HepG2 (cell line): Measurements from ENCODE around the gene AJUBA. TPM values are rescaled to one million over a fixed set of nuclear protein-coding genes. Genes with fewer than 3 reads are reported as not detected.
A peak's percentile ranks its signal among the peaks of the same experiment; 100 is the strongest.

ENCODE experiments used
- ARNTL ChIP-seq: sonication (generic); formaldehyde crosslinking; IDR thresholded peaks from 2 replicates; pipeline ENCODE4 v1.4.0; 2020; ENCODE audit warnings: mild to moderate bottlenecking, missing genetic modification reagents
- BCL6 ChIP-seq: IDR thresholded peaks from 2 replicates; pipeline ENCODE4 v1.6.1; 2016; ENCODE audit warnings: missing genetic modification reagents, missing compliant biosample characterization
- CCAR2 ChIP-seq: fragments of 200-400 bp; formaldehyde crosslinking; optimal IDR thresholded peaks from 2 replicates; pipeline ENCODE3; 2018; ENCODE audit warnings: low read depth, mild to moderate bottlenecking, low read length, moderate library complexity
- CHD2 ChIP-seq: IDR thresholded peaks from 2 replicates; pipeline ENCODE4 v1.6.1; 2011; ENCODE audit warnings: low read depth, low read length, improper control_type of control experiment
- ETV6 ChIP-seq: sonication (generic); formaldehyde crosslinking; conservative IDR thresholded peaks from 2 replicates; pipeline ENCODE4 v1.4.0; 2020; ENCODE audit warnings: missing genetic modification reagents
- FOXM1 ChIP-seq: sonication (generic); formaldehyde crosslinking; IDR thresholded peaks from 2 replicates; pipeline ENCODE4 v1.5.0; 2020; ENCODE audit warnings: missing genetic modification reagents
- GABPA ChIP-seq, 2 experiments: IDR thresholded peaks; 2 replicates each; pipeline ENCODE4 v1.6.1; 2011 to 2016; ENCODE audit warnings: low read depth in 2 of 2, low read length in 1 of 2, missing biosample characterization in 1 of 2, missing genetic modification characterization in 1 of 2
- GATAD2A ChIP-seq: IDR thresholded peaks from 2 replicates; pipeline ENCODE4 v1.6.1; 2016
- KLF6 ChIP-seq: IDR thresholded peaks from 2 replicates; pipeline ENCODE4 v1.8.0; 2016; ENCODE audit warnings: missing biosample characterization, missing genetic modification reagents
- MIER3 ChIP-seq: IDR thresholded peaks from 2 replicates; pipeline ENCODE4 v1.6.1; 2016; ENCODE audit warnings: missing compliant biosample characterization, borderline replicate concordance
- MIXL1 ChIP-seq: IDR thresholded peaks from 2 replicates; pipeline ENCODE4 v1.6.1; 2016
- MTERF4 ChIP-seq: sonication (generic); formaldehyde crosslinking; IDR thresholded peaks from 2 replicates; pipeline ENCODE4 v1.8.0; 2023; ENCODE audit warnings: mild to moderate bottlenecking, missing genetic modification reagents
- PHF8 ChIP-seq: sonication (generic); formaldehyde crosslinking; IDR thresholded peaks from 2 replicates; pipeline ENCODE4 v1.5.0; 2020; ENCODE audit warnings: missing genetic modification reagents
- RBFOX2 ChIP-seq: fragments of 200-400 bp; formaldehyde crosslinking; IDR thresholded peaks from 2 replicates; pipeline ENCODE4 v1.6.1; 2017; ENCODE audit warnings: low read depth, mild to moderate bottlenecking, low read length
- REL ChIP-seq: sonication (generic); formaldehyde crosslinking; conservative IDR thresholded peaks from 2 replicates; pipeline ENCODE4 v1.8.0; 2022; ENCODE audit warnings: mild to moderate bottlenecking, missing genetic modification reagents, moderate library complexity
- RFX5 ChIP-seq: IDR thresholded peaks from 2 replicates; pipeline ENCODE4 v1.6.1; 2011; ENCODE audit warnings: low read depth, low read length, improper control_type of control experiment
- SNAPC5 ChIP-seq: sonication (generic); formaldehyde crosslinking; IDR thresholded peaks from 2 replicates; pipeline ENCODE4 v1.8.1; 2023; ENCODE audit warnings: mild to moderate bottlenecking, missing genetic modification reagents, borderline replicate concordance
- TAF1 ChIP-seq: sonication (generic); formaldehyde crosslinking; IDR thresholded peaks from 2 replicates; pipeline ENCODE4 v1.4.0; 2020; ENCODE audit warnings: missing genetic modification reagents
- ZBTB33 ChIP-seq: sonication (generic); formaldehyde crosslinking; IDR thresholded peaks from 2 replicates; pipeline ENCODE4 v1.4.0; 2020; ENCODE audit warnings: missing genetic modification reagents
- ZBTB37 ChIP-seq: sonication (generic); formaldehyde crosslinking; IDR thresholded peaks from 2 replicates; pipeline ENCODE4 v1.4.0; 2020; ENCODE audit warnings: mild to moderate bottlenecking, missing genetic modification reagents
- ZIK1 ChIP-seq: sonication (generic); formaldehyde crosslinking; IDR thresholded peaks from 2 replicates; pipeline ENCODE4 v1.5.0; 2020; ENCODE audit warnings: mild to moderate bottlenecking, low read depth, missing genetic modification reagents, borderline replicate concordance
- ZNF12 ChIP-seq: sonication (generic); formaldehyde crosslinking; IDR thresholded peaks from 2 replicates; pipeline ENCODE4 v1.5.0; 2020; ENCODE audit warnings: missing genetic modification reagents
- ZNF143 ChIP-seq: sonication (generic); formaldehyde crosslinking; IDR thresholded peaks from 2 replicates; pipeline ENCODE4 v1.4.0; 2020; ENCODE audit warnings: missing genetic modification reagents
- ZNF24 ChIP-seq: fragments of 450-650 bp; IDR thresholded peaks from 2 replicates; pipeline ENCODE4 v1.6.1; 2017; ENCODE audit warnings: antibody characterized with exemption, mild to moderate bottlenecking
- ZNF614 ChIP-seq: IDR thresholded peaks from 2 replicates; pipeline ENCODE4 v1.6.1; 2018; ENCODE audit warnings: missing biosample characterization, missing genetic modification reagents, inconsistent platforms, borderline replicate concordance
- ZNF616 ChIP-seq: sonication (generic); formaldehyde crosslinking; IDR thresholded peaks from 2 replicates; pipeline ENCODE4 v1.5.0; 2020; ENCODE audit warnings: low read depth, mild to moderate bottlenecking, missing genetic modification reagents
- ZNF773 ChIP-seq: sonication (generic); formaldehyde crosslinking; IDR thresholded peaks from 2 replicates; pipeline ENCODE4 v1.4.0; 2020; ENCODE audit warnings: missing genetic modification reagents, borderline replicate concordance
- ZNF782 ChIP-seq: sonication (generic); formaldehyde crosslinking; IDR thresholded peaks from 2 replicates; pipeline ENCODE4 v1.4.0; 2020; ENCODE audit warnings: missing genetic modification reagents, mild to moderate bottlenecking, borderline replicate concordance
- polyA plus RNA-seq, 8 experiments: library from polyadenylated mRNA; depleted of rRNA in 3 of 8; stranded (reverse) in 7 of 8; unstranded in 1 of 8; fragments of >200 nt; fragmentation: Illumina TruSeq in 4 of 8; extraction: Trizol in 4 of 8; gene quantifications; 2 replicates each; pipeline versions ENCODE4 v1.2.1 to v1.2.3, GENCODE V29; 2011 to 2016; ENCODE audit warnings: low read depth in 4 of 8, missing spikeins in 1 of 8, mixed read lengths in 1 of 8; ENCODE audit not compliant: insufficient read depth in 1 of 8
- total RNA-seq, 5 experiments: library from RNA; depleted of rRNA; stranded (reverse); fragments of >200 nt; fragmentation: Illumina TruSeq; extraction: Trizol; gene quantifications; 2 replicates each; pipeline ENCODE4 v1.2.3, GENCODE V29; 2016; ENCODE audit warnings: low read depth in 1 of 5

Gene AJUBA
- total and polyA plus RNA-seq, 2 of the 13 experiments (the other 11 are each of a cell fraction or from before 2014, with no cell fraction given) = 157 to 241 TPM

- TF ChIP-seq MIER3 (CRISPR knock-in tag) (no peak), KLF6 (CRISPR knock-in tag) (no peak), GATAD2A (no peak), FOXM1 (no peak), ETV6 (CRISPR knock-in tag) (no peak), ZNF24 (no peak), REL (no peak), ZNF12 (no peak; the same call in 1 of the 2 replicates), CCAR2 (no peak), BCL6 (0 out of 2 replicates have a peak, but pooled peaks have one; percentile 3), MIXL1 (CRISPR knock-in tag) (no peak), ZNF782 (CRISPR knock-in tag) (no peak), ZNF616 (no peak), ZNF143 (CRISPR knock-in tag) (no peak), ZBTB33 (CRISPR knock-in tag) (peak; percentile 0; the same call in 1 of the 2 replicates), CHD2 (no peak), RFX5 (no peak; the same call in 1 of the 2 replicates), RBFOX2 (peak; percentile 21; the same call in 1 of the 2 replicates), ZBTB37 (CRISPR knock-in tag) (no peak), ZNF773 (CRISPR knock-in tag) (no peak), MTERF4 (no peak), GABPA (IDR thresholded peaks at IDR 0.05; ENCODE audit: low read depth, low read length) (no peak), GABPA (CRISPR knock-in tag; IDR thresholded peaks at IDR 0.05; ENCODE audit: low read depth) (no peak), TAF1 (CRISPR knock-in tag) (no peak), PHF8 (CRISPR knock-in tag) (no peak), ARNTL (CRISPR knock-in tag) (no peak; the same call in 1 of the 2 replicates), ZNF614 (CRISPR knock-in tag) (no peak), ZIK1 (CRISPR knock-in tag) (no peak), SNAPC5 (CRISPR knock-in tag) (no peak)
Observed at GRCh38 chr14:22978487-22978837, 3.9 kb downstream of the AJUBA start (continued).
